B cell (primary cell): ENCODE measurements around the gene SERPINF2. TPM values are rescaled to one million over a fixed set of nuclear protein-coding genes. Genes with fewer than 3 reads are reported as not detected.

ENCODE experiments used
- ATAC-seq: fragments of 200-7000 bp; cut with Tn5 transposase; one replicate; pipeline ENCODE4 v1.10.0; 2021; ENCODE audit warnings: low read depth, mild to moderate bottlenecking, moderate number of reproducible peaks, moderate library complexity
- CTCF ChIA-PET: fragments of 350-600 bp; sonication (Branson Sonifier 250); formaldehyde crosslinking; loops from one replicate; lab custom pipeline; 2021; ENCODE audit warnings: antibody characterized with exemption, inconsistent platforms; lab: Charles Lee
- POLR2A ChIA-PET: fragments of 350-600 bp; sonication (Branson Sonifier 250); formaldehyde crosslinking; loops from one replicate; lab custom pipeline; 2021; ENCODE audit warnings: antibody characterized with exemption; lab: Charles Lee
- DNase-seq: peaks from one replicate; pipeline ENCODE4 v3.0.0; 2013
- H2AFZ ChIP-seq: 2 replicates; pipeline ENCODE4 v1.6.1; 2012; ENCODE audit warnings: mild to moderate bottlenecking, low read depth, low read length; ENCODE audit not compliant: insufficient read depth, poor library complexity, severe bottlenecking
- H3K27ac ChIP-seq, 2 donors: 1 replicate in 1 of 2; 2 replicates in 1 of 2; pipeline ENCODE4 v1.5.1; 2012 to 2013; ENCODE audit warnings: low read length in 2 of 2, mild to moderate bottlenecking in 2 of 2, moderate library complexity in 1 of 2
- H3K27me3 ChIP-seq, 4 experiments: fragments of 200-600 bp in 1 of 4; sonication (generic) in 1 of 4; replicated peaks in 1 of 4; 1 replicate in 2 of 4; 2 replicates in 2 of 4; pipeline versions ENCODE4 v1.6.1 to v1.7.0; 2013 to 2016; ENCODE audit warnings: low read length in 3 of 4, mild to moderate bottlenecking in 2 of 4, mixed read lengths in 1 of 4, moderate library complexity in 1 of 4; ENCODE audit not compliant: insufficient read depth in 4 of 4, control insufficient read depth in 3 of 4; ENCODE audit errors: control extremely low read depth in 1 of 4
- H3K36me3 ChIP-seq, 2 experiments: replicated peaks in 1 of 2; 1 replicate in 1 of 2; 2 replicates in 1 of 2; pipeline versions ENCODE4 v1.6.1 to v1.7.1; 2013; ENCODE audit warnings: low read length in 1 of 2; ENCODE audit not compliant: insufficient read depth in 2 of 2, control insufficient read depth in 1 of 2; ENCODE audit errors: control extremely low read depth in 1 of 2, extremely low read depth in 1 of 2
- H3K4me1 ChIP-seq, 2 donors: fragments of 200-600 bp in 1 of 2; sonication (generic) in 1 of 2; 1 replicate in 1 of 2; 2 replicates in 1 of 2; pipeline versions ENCODE4 v1.5.1 to v1.6.1; 2013 to 2017; ENCODE audit warnings: low read length in 2 of 2; ENCODE audit not compliant: control insufficient read depth in 2 of 2, insufficient read depth in 2 of 2
- H3K4me2 ChIP-seq: replicated peaks from 2 replicates; pipeline ENCODE3; 2012; ENCODE audit warnings: mild to moderate bottlenecking, low read depth, low read length; ENCODE audit not compliant: poor library complexity, severe bottlenecking
- H3K4me3 ChIP-seq, 5 experiments: fragments of 200-600 bp in 1 of 5; sonication (generic) in 1 of 5; 1 replicate in 3 of 5; 2 replicates in 2 of 5; pipeline versions ENCODE4 v1.5.1 to v1.7.0; 2011 to 2016; ENCODE audit warnings: low read length in 4 of 5, mild to moderate bottlenecking in 4 of 5, low read depth in 2 of 5, control low read depth in 1 of 5, moderate library complexity in 1 of 5; ENCODE audit not compliant: insufficient read depth in 1 of 5; ENCODE audit errors: control extremely low read depth in 1 of 5, extremely low read depth in 1 of 5
- H3K79me2 ChIP-seq: fragments of 200-600 bp; sonication (generic); one replicate; pipeline ENCODE4 v1.6.0; 2016; ENCODE audit warnings: low read length; ENCODE audit not compliant: control insufficient read depth, insufficient read depth
- H3K9ac ChIP-seq: fragments of 200-600 bp; sonication (generic); 2 replicates; pipeline ENCODE4 v1.6.1; 2017; ENCODE audit warnings: mild to moderate bottlenecking, low read length, moderate library complexity
- H3K9me3 ChIP-seq, 3 donors: one replicate each; pipeline versions ENCODE4 v1.6.1 to v1.7.1; 2013; ENCODE audit warnings: low read length in 2 of 3; ENCODE audit not compliant: control insufficient read depth in 2 of 3, insufficient read depth in 1 of 3; ENCODE audit errors: control extremely low read depth in 1 of 3
- H4K20me1 ChIP-seq: 2 replicates; pipeline ENCODE4 v1.6.0; 2012; ENCODE audit warnings: mild to moderate bottlenecking, low read length; ENCODE audit not compliant: insufficient read depth, control insufficient read depth, poor library complexity, severe bottlenecking
- H3K27ac Mint-ChIP-seq: one replicate; pipeline ENCODE4 v1.8.0; 2021; ENCODE audit warnings: mixed read lengths
- H3K27me3 Mint-ChIP-seq: one replicate; pipeline ENCODE4 v1.8.0; 2021; ENCODE audit warnings: mixed read lengths
- H3K4me1 Mint-ChIP-seq: one replicate; pipeline ENCODE4 v1.8.0; 2021; ENCODE audit warnings: mixed read lengths
- H3K4me3 Mint-ChIP-seq: one replicate; pipeline ENCODE4 v1.8.0; 2021; ENCODE audit warnings: mixed read lengths
- H3K9me3 Mint-ChIP-seq: one replicate; pipeline ENCODE4 v1.8.0; 2022; ENCODE audit warnings: mixed read lengths; ENCODE audit not compliant: insufficient read depth
- CTCF ChIP-seq: fragments of 200-600 bp; IDR thresholded peaks from one replicate; pipeline ENCODE4 v1.8.0; 2022; ENCODE audit warnings: antibody characterized with exemption, mild to moderate bottlenecking
- EZH2 ChIP-seq: IDR thresholded peaks from 2 replicates; pipeline ENCODE4 v1.6.1; 2012; ENCODE audit warnings: borderline replicate concordance, low read depth, mild to moderate bottlenecking, moderate library complexity, low read length; ENCODE audit not compliant: insufficient read depth, poor library complexity, severe bottlenecking
- WGBS: methylation state at CpG from one replicate; pipeline ENCODE4 v1.1.5; 2013; ENCODE audit warnings: missing lambda C conversion rate; ENCODE audit not compliant: insufficient coverage; 5-methylcytosine and 5-hydroxymethylcytosine counted together
- intact Hi-C: fragments of 100-400 bp; cut with micrococcal nuclease; formaldehyde crosslinking; loops from one replicate; pipeline ENCODE4 v1.10.0; 2022
- polyA plus RNA-seq: library from polyadenylated mRNA; depleted of rRNA; stranded (reverse); fragments of >200 nt; gene quantifications from 2 replicates; pipeline ENCODE4 v1.2.3, GENCODE V29; 2012
- total RNA-seq, 2 donors: library from RNA; stranded (reverse); fragments of 120-200 nt in 1 of 2; gene quantifications; 1 replicate in 1 of 2; 2 replicates in 1 of 2; pipeline versions ENCODE4 v1.2.3 to v1.2.4, GENCODE V29; 2013 to 2022

The SERPINF2 gene
- total and polyA plus RNA-seq, 2 donors (not counting 1 experiment from before 2014, with no cell fraction given), result 0.97 to 3.9 TPM

GRCh38 chr17:1730326-1731193 lies 12.1 kb upstream of the SERPINF2 start:
- Histone ChIP-seq H3K4me3 (no peak overlapping the region), H3K9ac (no peak overlapping the region), H4K20me1 (peaks cover 54% of the 10 kb centered on the region), H3K36me3 (peaks cover 0 to 47% of the 10 kb centered on the region in 2 experiments), H3K9me3 (peaks cover 0 to 2% (median 0%) of the 10 kb centered on the region in 3 donors), H3K27me3 (no peaks in the 10 kb centered on the region), H3K4me1 (peaks cover 17 to 43% of the 10 kb centered on the region in 2 donors), H2AFZ (no peak overlapping the region), H3K79me2 (peaks cover 27% of the 10 kb centered on the region), H3K4me2 (no peak overlapping the region), H3K27ac (no peak overlapping the region)
- intact Hi-C loops, result no loop called here
- ChIA-PET CTCF (interaction anchor here (4.4 to 5.6 kb wide), 2 partner anchors 9 to 53 kb away, joined by 46 to 61 read pairs; no protein-coding TSS in a partner anchor), POLR2A (interaction anchor here (0.7 to 4.9 kb wide), 3 partner anchors 9 to 53 kb away, joined by 6 to 33 read pairs (median 27); no protein-coding TSS in a partner anchor)
- Mint-ChIP-seq H3K27ac (peak overlapping the region; percentile 50), H3K4me3 (no peak overlapping the region), H3K4me1 (peaks cover 53% of the 10 kb centered on the region), H3K27me3 (no peaks in the 10 kb centered on the region), H3K9me3 (no peaks in the 10 kb centered on the region)
- 94% methylated on average over 40 of the region's 40 CpGs for WGBS
- DNase-seq (no peak), ATAC-seq (no peak)
- TF ChIP-seq CTCF (no peak), EZH2 (no peak)

DNA sequence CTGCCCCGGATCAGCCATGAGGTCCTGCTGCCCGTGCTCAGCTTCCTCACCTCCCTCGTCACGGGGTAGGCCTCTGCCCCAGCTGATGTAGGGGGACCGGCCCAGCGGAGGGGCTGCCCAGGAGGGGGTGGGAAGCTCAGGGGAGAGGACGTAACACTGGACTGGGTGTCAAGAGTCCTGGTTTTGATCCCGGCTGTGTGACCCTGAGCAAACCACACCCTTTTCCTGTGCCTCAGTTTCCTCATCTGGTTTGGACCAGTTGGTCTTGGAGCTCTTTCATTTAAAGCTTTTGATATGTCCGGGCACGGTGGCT lies 11.5 kb upstream of the SERPINF2 start:
- no peak for DNase-seq
- H3K27me3 Mint-ChIP-seq, result no peaks in the 10 kb centered on the region
- WGBS, result 94% methylated on average over 6 of the region's 10 CpGs
- Histone ChIP-seq H3K27me3 (no peaks in the 10 kb centered on the region), H3K4me2 (no peak overlapping the region), H3K36me3 (peaks cover 0 to 51% of the 10 kb centered on the region in 2 experiments), H3K4me3 (no peak overlapping the region), H3K9ac (no peak overlapping the region), H4K20me1 (peaks cover 54% of the 10 kb centered on the region), H3K9me3 (peaks cover 0 to 2% (median 0%) of the 10 kb centered on the region in 3 donors), H3K79me2 (peaks cover 22% of the 10 kb centered on the region), H3K4me1 (peaks cover 14 to 37% of the 10 kb centered on the region in 2 donors), H2AFZ (no peak overlapping the region), H3K27ac (no peak overlapping the region)
- H3K9me3 Mint-ChIP-seq, result no peaks in the 10 kb centered on the region
- TF ChIP-seq EZH2 (no peak), CTCF (no peak)
- CTCF ChIA-PET, result interaction anchor here (1.0 to 5.6 kb wide), 5 partner anchors 9 to 133 kb away, joined by 4 to 61 read pairs (median 10); no protein-coding TSS in a partner anchor
- H3K4me1 Mint-ChIP-seq, result peaks cover 52% of the 10 kb centered on the region
- no peak overlapping the region for H3K4me3 Mint-ChIP-seq
- no peak for ATAC-seq
- intact Hi-C loops, result no loop called here
- peak overlapping the region; percentile 50 for H3K27ac Mint-ChIP-seq
- POLR2A ChIA-PET, result interaction anchor here (0.7 to 4.9 kb wide), 3 partner anchors 10 to 52 kb away, joined by 6 to 33 read pairs (median 27); no protein-coding TSS in a partner anchor
